HepG2 (cell line): ENCODE measurements around the gene EPHB6. TPM values are rescaled to one million over a fixed set of nuclear protein-coding genes. Genes with fewer than 3 reads are reported as not detected.

Experiments
- ATAC-seq: fragments of 200-7000 bp; cut with Tn5 transposase; 3 replicates; pipeline ENCODE4 v1.9.1; 2020; ENCODE audit warnings: mild to moderate bottlenecking, moderate library complexity
- BruUV-seq: library from RNA; stranded (reverse); fragments of 400-500 nt; replicated peaks from 2 replicates; lab custom pipeline; 2021; lab: Mats Ljungman, UMichigan
- CTCF ChIA-PET: fragments of 300-600 bp; formaldehyde crosslinking; extraction: SDS; loops from one replicate; lab custom pipeline; 2021; ENCODE audit warnings: low total read pairs, inconsistent platforms, low intra/inter-chr PET ratio; lab: Yijun Ruan, JAX
- POLR2A ChIA-PET: fragments of 350-600 bp; sonication (Branson Sonifier 250); formaldehyde crosslinking; loops from one replicate; lab custom pipeline; 2020; ENCODE audit warnings: antibody characterized with exemption, inconsistent platforms; lab: Yijun Ruan, JAX
- DNase-seq: peaks from one replicate; pipeline ENCODE4 v3.0.0-alpha.2; 2015; ENCODE audit warnings: low spot score
- FAIRE-seq: peaks from 3 replicates; lab custom pipeline; 2011; peaks lifted over from hg19 to GRCh38; lab: Jason Lieb, UNC
- H2AFZ ChIP-seq: one replicate; pipeline ENCODE4 v1.6.1; 2011; ENCODE audit warnings: low read length, inconsistent platforms
- H3K27ac ChIP-seq: fragments of 300-600 bp; 3 replicates; pipeline ENCODE4 v1.8.0; 2011; ENCODE audit warnings: mixed run types, mild to moderate bottlenecking, mixed read lengths, low read length, inconsistent platforms; ENCODE audit not compliant: insufficient read depth; ENCODE audit errors: extremely low read length
- H3K27me3 ChIP-seq, 2 experiments: fragments of 200-600 bp in 1 of 2; 2 replicates in 1 of 2; 3 replicates in 1 of 2; pipeline versions ENCODE4 v1.6.0 to v1.8.0; 2011; ENCODE audit warnings: low read length in 2 of 2, mild to moderate bottlenecking in 2 of 2, moderate library complexity in 2 of 2, inconsistent platforms in 1 of 2; ENCODE audit not compliant: insufficient read depth in 2 of 2, control insufficient read depth in 1 of 2
- H3K36me3 ChIP-seq, 2 experiments: fragments of 200-600 bp in 1 of 2; replicated peaks in 1 of 2; 2 replicates in 1 of 2; 3 replicates in 1 of 2; pipeline versions ENCODE4 v1.5.1 to v1.8.0; 2011; ENCODE audit warnings: low read length in 2 of 2, inconsistent platforms in 1 of 2; ENCODE audit not compliant: insufficient read depth in 2 of 2, control insufficient read depth in 1 of 2
- H3K4me1 ChIP-seq: 2 replicates; pipeline ENCODE4 v1.5.1; 2012; ENCODE audit warnings: low read length, inconsistent platforms; ENCODE audit not compliant: insufficient read depth
- H3K4me2 ChIP-seq: 2 replicates; pipeline ENCODE4 v1.6.0; 2011; ENCODE audit warnings: low read depth, low read length, inconsistent platforms
- H3K4me3 ChIP-seq, 3 experiments: fragments of 200-600 bp in 1 of 3; sonication (generic), shearing (Covaris generic) in 1 of 3; replicated peaks in 1 of 3; 2 replicates each; pipeline ENCODE4 v1.5.1; 2011 to 2016; ENCODE audit warnings: low read length in 3 of 3, inconsistent platforms in 2 of 3, low read depth in 2 of 3, mild to moderate bottlenecking in 2 of 3, control low read depth in 1 of 3, mixed read lengths in 1 of 3; ENCODE audit not compliant: insufficient read depth in 1 of 3
- H3K79me2 ChIP-seq: one replicate; pipeline ENCODE4 v1.6.1; 2011; ENCODE audit warnings: low read length, inconsistent platforms; ENCODE audit not compliant: insufficient read depth
- H3K9ac ChIP-seq: 2 replicates; pipeline ENCODE4 v1.6.0; 2011; ENCODE audit warnings: mild to moderate bottlenecking, low read depth, low read length, inconsistent platforms; ENCODE audit not compliant: insufficient read depth
- H3K9me3 ChIP-seq: 2 replicates; pipeline ENCODE4 v1.5.1; 2012; ENCODE audit warnings: mild to moderate bottlenecking, low read length
- H4K20me1 ChIP-seq: 2 replicates; pipeline ENCODE4 v1.6.0; 2011; ENCODE audit warnings: inconsistent platforms, mild to moderate bottlenecking, low read length, moderate library complexity; ENCODE audit not compliant: insufficient read depth
- FIP1L1 ChIP-seq: fragments of 200-400 bp; formaldehyde crosslinking; IDR thresholded peaks from 2 replicates; pipeline ENCODE4 v1.6.1; 2018; ENCODE audit warnings: low read depth, mild to moderate bottlenecking, low read length, moderate library complexity, borderline replicate concordance; ENCODE audit not compliant: insufficient read depth
- ISL2 ChIP-seq: sonication (generic); formaldehyde crosslinking; IDR thresholded peaks from 2 replicates; pipeline ENCODE4 v1.5.0; 2020; ENCODE audit warnings: missing genetic modification reagents
- MZF1 ChIP-seq: sonication (generic); formaldehyde crosslinking; IDR thresholded peaks from 2 replicates; pipeline ENCODE4 v1.8.1; 2023; ENCODE audit warnings: mild to moderate bottlenecking, missing genetic modification reagents, borderline replicate concordance
- PCBP2 ChIP-seq: fragments of 200-400 bp; formaldehyde crosslinking; optimal IDR thresholded peaks from 2 replicates; pipeline ENCODE3; 2018; ENCODE audit warnings: low read length, low read depth; ENCODE audit not compliant: poor library complexity, severe bottlenecking
- SOX13 ChIP-seq, 3 experiments: fragments of 450-650 bp in 1 of 3; sonication (generic) in 1 of 3; formaldehyde crosslinking in 1 of 3; IDR thresholded peaks in 2 of 3; conservative IDR thresholded peaks in 1 of 3; 2 replicates each; pipeline versions ENCODE4 v1.5.0 to v1.6.1; 2016 to 2020; ENCODE audit warnings: antibody characterized with exemption in 1 of 3, mild to moderate bottlenecking in 1 of 3, missing compliant biosample characterization in 1 of 3, missing genetic modification reagents in 1 of 3, moderate library complexity in 1 of 3
- TBX3 ChIP-seq: fragments of 450-650 bp; IDR thresholded peaks from 2 replicates; pipeline ENCODE4 v1.6.1; 2017; ENCODE audit warnings: antibody characterized with exemption, mild to moderate bottlenecking, inconsistent platforms, borderline replicate concordance
- ZBTB38 ChIP-seq: sonication (generic); formaldehyde crosslinking; IDR thresholded peaks from 2 replicates; pipeline ENCODE4 v1.5.1; 2020; ENCODE audit warnings: mild to moderate bottlenecking, missing genetic modification reagents
- ZFP36L2 ChIP-seq: sonication (generic); formaldehyde crosslinking; IDR thresholded peaks from 2 replicates; pipeline ENCODE4 v1.4.0; 2020; ENCODE audit warnings: missing genetic modification reagents
- ZNF569 ChIP-seq: sonication (generic); formaldehyde crosslinking; IDR thresholded peaks from 2 replicates; pipeline ENCODE4 v1.5.0; 2020; ENCODE audit warnings: mild to moderate bottlenecking, missing genetic modification reagents, moderate library complexity, borderline replicate concordance
- WGBS: methylation state at CpG from one replicate; pipeline ENCODE4 v1.1.6; 2017; ENCODE audit warnings: low lambda C conversion rate; 5-methylcytosine and 5-hydroxymethylcytosine counted together
- in situ Hi-C: cut with HindIII; loops from 2 replicates; pipeline ENCODE4 v1.10.0; 2017; ENCODE audit warnings: low pct_unique_long_range_greater_than_20kb; ENCODE audit not compliant: extremely low pct_ligation_motif_present
- intact Hi-C: fragments of 100-400 bp; cut with micrococcal nuclease; formaldehyde crosslinking; loops from one replicate; pipeline ENCODE4 v1.10.0; 2022; ENCODE audit not compliant: unreplicated experiment
- polyA plus RNA-seq, 8 experiments: library from polyadenylated mRNA; depleted of rRNA in 3 of 8; stranded (reverse) in 7 of 8; unstranded in 1 of 8; fragments of >200 nt; fragmentation: Illumina TruSeq in 4 of 8; extraction: Trizol in 4 of 8; gene quantifications; 2 replicates each; pipeline versions ENCODE4 v1.2.1 to v1.2.3, GENCODE V29; 2011 to 2016; ENCODE audit warnings: low read depth in 4 of 8, missing spikeins in 1 of 8, mixed read lengths in 1 of 8; ENCODE audit not compliant: insufficient read depth in 1 of 8
- total RNA-seq, 5 experiments: library from RNA; depleted of rRNA; stranded (reverse); fragments of >200 nt; fragmentation: Illumina TruSeq; extraction: Trizol; gene quantifications; 2 replicates each; pipeline ENCODE4 v1.2.3, GENCODE V29; 2016; ENCODE audit warnings: low read depth in 1 of 5

Gene EPHB6
- total and polyA plus RNA-seq, 2 of the 13 experiments (the other 11 are each of a cell fraction or from before 2014, with no cell fraction given) = not detected

DNA sequence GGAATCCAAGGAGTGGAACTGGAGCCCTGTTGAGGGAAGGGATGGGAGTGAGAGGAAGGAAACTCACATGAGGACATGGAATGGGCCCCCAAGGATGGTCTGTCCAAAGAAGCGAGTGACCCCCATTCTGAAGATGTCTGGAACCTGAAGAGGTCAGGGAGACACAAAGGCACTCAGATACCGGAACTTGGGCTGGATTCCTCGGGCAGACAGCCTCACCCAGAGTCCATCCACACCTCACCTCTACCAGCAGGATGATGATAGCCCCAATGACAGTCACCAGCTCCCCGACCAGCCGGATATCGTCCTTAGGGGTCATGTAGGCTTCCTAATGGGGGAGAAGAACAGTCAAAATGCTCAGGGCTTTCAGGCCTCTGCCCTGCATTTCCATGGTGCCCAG is 20.0 kb downstream of the EPHB6 start:
- no peak for DNase-seq
- intact Hi-C loops = no loop called here
- Histone ChIP-seq H3K9ac (no peak overlapping the region), H3K27ac (no peak overlapping the region), H3K27me3 (peaks cover 1 to 7% of the 10 kb centered on the region in 2 experiments; a peak in 2 of 5 replicates), H3K4me2 (no peak overlapping the region), H4K20me1 (no peaks in the 10 kb centered on the region), H3K9me3 (no peaks in the 10 kb centered on the region), H3K4me3 (no peak overlapping the region), H3K4me1 (no peaks in the 10 kb centered on the region), H3K36me3 (no peaks in the 10 kb centered on the region), H3K79me2 (no peaks in the 10 kb centered on the region), H2AFZ (no peak overlapping the region)
- POLR2A ChIA-PET = no interaction called here
- no peak for ATAC-seq
- TF ChIP-seq MZF1 (CRISPR knock-in tag) = no peak
- no peak for TF ChIP-seq TBX3
- TF ChIP-seq ZFP36L2 (CRISPR knock-in tag) = no peak
- 0% methylated on average over 1 of the region's 6 CpGs for WGBS
- no peak for FAIRE-seq
- in situ Hi-C loops = loop anchor here (10.0 kb wide), 1 partner anchor 340 kb away; no protein-coding TSS in a partner anchor
- CTCF ChIA-PET = no interaction called here
- BruUV-seq = no TSS peak

DNA sequence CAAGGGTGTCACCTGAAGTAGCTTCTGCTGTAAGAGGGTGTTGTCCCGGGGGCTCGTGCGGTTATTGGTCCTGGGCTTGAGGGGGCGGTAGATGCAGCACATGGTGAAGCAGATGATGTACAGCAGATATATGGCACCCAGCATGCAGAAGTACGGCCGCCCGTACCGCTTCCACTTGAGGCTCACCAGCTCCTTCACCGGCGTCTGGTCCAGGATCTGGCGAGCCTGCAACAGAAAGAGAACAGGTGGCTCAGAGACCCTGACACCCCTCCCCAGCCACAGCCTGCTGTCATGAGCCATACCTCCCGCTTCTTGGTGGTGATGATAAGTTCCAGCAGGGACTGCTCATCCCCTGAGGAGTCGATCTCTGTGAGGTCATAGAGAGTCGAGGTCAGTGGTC is 20.6 kb downstream of the EPHB6 start:
- FAIRE-seq (no peak), ATAC-seq (no peak), DNase-seq (no peak)
- Histone ChIP-seq H3K9ac (no peak overlapping the region), H3K27me3 (peaks cover 1 to 7% of the 10 kb centered on the region in 2 experiments; a peak in 2 of 5 replicates), H3K79me2 (no peaks in the 10 kb centered on the region), H3K4me2 (no peak overlapping the region), H3K9me3 (no peaks in the 10 kb centered on the region), H3K4me3 (no peak overlapping the region), H3K4me1 (no peaks in the 10 kb centered on the region), H2AFZ (no peak overlapping the region), H3K36me3 (no peaks in the 10 kb centered on the region), H4K20me1 (no peaks in the 10 kb centered on the region), H3K27ac (no peak overlapping the region)
- intact Hi-C loops = no loop called here
- CTCF ChIA-PET = no interaction called here
- whole genome bisulfite sequencing = 10% methylated on average over 7 of the region's 14 CpGs
- no peak for TF ChIP-seq ISL2 (CRISPR knock-in tag)
- TF ChIP-seq FIP1L1 = no peak
- no peak for TF ChIP-seq SOX13 (IDR thresholded peaks at IDR 0.05)
- no peak for TF ChIP-seq SOX13 (CRISPR knock-in tag; conservative IDR thresholded peaks at IDR 0.05 in 1 of 2, IDR thresholded peaks at IDR 0.05 in 1 of 2)
- TF ChIP-seq PCBP2 = no peak
- TF ChIP-seq ZNF569 (CRISPR knock-in tag) = no peak
- no peak for TF ChIP-seq ZBTB38 (CRISPR knock-in tag)
- POLR2A ChIA-PET = no interaction called here
- no TSS peak for BruUV-seq
- in situ Hi-C loops = loop anchor here (10.0 kb wide), 1 partner anchor 339 kb away; no protein-coding TSS in a partner anchor
